22Rv1 (cell line): ENCODE measurements around the gene SLC9C2.

Experiments
- ZFX ChIP-seq: fragments of 450-650 bp; IDR thresholded peaks from 2 replicates; pipeline ENCODE4 v1.6.1; 2017; ENCODE audit warnings: antibody characterized with exemption, borderline replicate concordance
- TF ChIP-seq, protein P1 (sequence below): fragments of 450-650 bp; IDR thresholded peaks from 2 replicates; pipeline ENCODE4 v1.5.1; 2017; ENCODE audit warnings: mild to moderate bottlenecking

DNA sequence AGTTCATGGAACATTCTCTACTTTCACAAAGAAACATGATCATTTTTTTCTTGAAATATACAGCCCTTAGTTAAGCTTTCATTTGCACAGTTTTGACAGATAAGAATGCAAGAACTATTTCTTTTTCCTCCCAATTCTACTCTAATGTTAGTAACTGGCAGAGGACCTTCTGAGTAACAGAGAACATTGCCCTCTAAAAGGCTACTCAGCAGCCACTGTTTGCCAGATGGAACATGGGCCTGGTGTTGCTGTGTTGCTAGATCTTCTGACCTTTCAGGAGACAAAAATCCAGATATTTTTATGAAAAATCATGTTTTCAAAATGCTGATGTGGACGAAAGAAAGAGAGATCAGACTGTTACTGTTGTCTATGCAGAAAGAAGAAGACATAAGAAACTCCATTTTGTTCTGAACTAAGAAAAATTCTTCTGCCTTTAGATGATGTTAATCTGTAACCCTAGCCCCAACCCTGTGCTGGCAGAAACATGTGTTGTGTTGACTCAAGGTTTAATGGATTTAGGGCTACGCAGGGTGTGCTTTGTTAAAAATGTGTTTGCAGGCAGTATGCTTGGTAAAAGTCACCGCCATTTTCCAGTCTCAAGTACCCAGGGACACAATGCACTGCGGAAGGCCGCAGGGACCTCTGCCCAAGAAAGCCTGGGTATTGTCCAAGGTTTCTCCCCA lies 128.6 kb downstream of the SLC9C2 start:
- TF ChIP-seq, protein P1, sequence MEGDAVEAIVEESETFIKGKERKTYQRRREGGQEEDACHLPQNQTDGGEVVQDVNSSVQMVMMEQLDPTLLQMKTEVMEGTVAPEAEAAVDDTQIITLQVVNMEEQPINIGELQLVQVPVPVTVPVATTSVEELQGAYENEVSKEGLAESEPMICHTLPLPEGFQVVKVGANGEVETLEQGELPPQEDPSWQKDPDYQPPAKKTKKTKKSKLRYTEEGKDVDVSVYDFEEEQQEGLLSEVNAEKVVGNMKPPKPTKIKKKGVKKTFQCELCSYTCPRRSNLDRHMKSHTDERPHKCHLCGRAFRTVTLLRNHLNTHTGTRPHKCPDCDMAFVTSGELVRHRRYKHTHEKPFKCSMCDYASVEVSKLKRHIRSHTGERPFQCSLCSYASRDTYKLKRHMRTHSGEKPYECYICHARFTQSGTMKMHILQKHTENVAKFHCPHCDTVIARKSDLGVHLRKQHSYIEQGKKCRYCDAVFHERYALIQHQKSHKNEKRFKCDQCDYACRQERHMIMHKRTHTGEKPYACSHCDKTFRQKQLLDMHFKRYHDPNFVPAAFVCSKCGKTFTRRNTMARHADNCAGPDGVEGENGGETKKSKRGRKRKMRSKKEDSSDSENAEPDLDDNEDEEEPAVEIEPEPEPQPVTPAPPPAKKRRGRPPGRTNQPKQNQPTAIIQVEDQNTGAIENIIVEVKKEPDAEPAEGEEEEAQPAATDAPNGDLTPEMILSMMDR: no peak
- TF ChIP-seq ZFX: no peak
